Testis (tissue), 2 donors: ENCODE results near the gene BCL7A.

Experiments
- CTCF ChIP-seq, 3 experiments: fragments of 450-650 bp in 2 of 3; fragments of 200-600 bp in 1 of 3; sonication (generic) in 1 of 3; IDR thresholded peaks; one replicate each; pipeline ENCODE4 v1.5.1; 2016 to 2019; ENCODE audit warnings: antibody characterized with exemption in 3 of 3, mild to moderate bottlenecking in 2 of 3, moderate library complexity in 1 of 3
- POLR2A ChIP-seq: fragments of 450-650 bp; IDR thresholded peaks from one replicate; pipeline ENCODE4 v1.6.1; 2017; ENCODE audit warnings: antibody characterized with exemption, mild to moderate bottlenecking, moderate library complexity

GRCh38 chr12:122004633-122005071, 17.0 kb upstream of the BCL7A start:
- TF ChIP-seq CTCF (IDR thresholded peaks at IDR 0.05) = no peak
- no peak for TF ChIP-seq POLR2A
